ENCODE measurements around the gene C16orf95.

Gene C16orf95

DNA sequence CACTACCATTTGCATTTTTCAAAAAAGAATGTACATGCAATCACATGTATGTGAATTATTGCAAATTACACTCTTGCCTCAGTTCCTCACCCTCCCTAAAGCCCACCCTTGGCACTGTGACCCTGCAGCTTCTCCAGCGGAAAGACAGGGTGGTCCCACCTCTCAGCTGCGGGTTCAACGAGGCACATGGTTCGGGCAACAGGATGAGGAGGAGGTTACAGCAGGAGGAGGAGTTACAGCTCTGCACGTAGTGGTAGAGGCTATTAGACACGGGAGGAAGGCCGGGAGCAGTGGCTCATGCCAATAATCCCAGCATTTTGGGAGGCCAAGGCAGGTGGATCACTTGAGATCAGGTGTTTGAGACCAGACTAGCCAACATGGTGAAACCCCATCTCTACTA lies 5.2 kb downstream of the C16orf95 start:
- CTCF ChIA-PET: no interaction called here
- POLR2A ChIA-PET: no interaction called here
- peaks cover 0 to 5% (median 3%) of the 10 kb centered on the region in 5 experiments for H3K9me3 ChIP-seq (ENCODE audit: control extremely low read depth in 1 of 5, control insufficient read depth in 4 of 5, insufficient read depth in 2 of 5, low read depth in 1 of 5, low read length in 4 of 5)
- H3K27ac ChIP-seq (ENCODE audit: insufficient read depth in 1 of 2, low read depth in 1 of 2, low read length in 2 of 2, poor library complexity in 1 of 2, severe bottlenecking in 2 of 2): no peak overlapping the region
- peaks cover 0 to 3% (median 1%) of the 10 kb centered on the region in 4 experiments for H3K4me1 ChIP-seq (ENCODE audit: control extremely low read depth in 1 of 4, control insufficient read depth in 4 of 4, insufficient read depth in 4 of 4, low read length in 3 of 4)
- H3K27me3 ChIP-seq (replicated peaks in 2 of 5; ENCODE audit: control insufficient read depth in 4 of 5, insufficient read depth in 5 of 5, low read length in 4 of 5): no peaks in the 10 kb centered on the region
- no peak overlapping the region for H3K4me3 ChIP-seq (ENCODE audit: control insufficient read depth in 1 of 7, extremely low read depth in 1 of 7, insufficient read depth in 4 of 7, low read depth in 2 of 7, low read length in 6 of 7)
- 92% methylated on average over 6 of the region's 7 CpGs for WGBS (ENCODE audit: insufficient coverage)
- DNase-seq: no peak
- no peaks in the 10 kb centered on the region for H3K36me3 ChIP-seq (ENCODE audit: control insufficient read depth in 4 of 4, insufficient read depth in 4 of 4, low read length in 3 of 4)

DNA sequence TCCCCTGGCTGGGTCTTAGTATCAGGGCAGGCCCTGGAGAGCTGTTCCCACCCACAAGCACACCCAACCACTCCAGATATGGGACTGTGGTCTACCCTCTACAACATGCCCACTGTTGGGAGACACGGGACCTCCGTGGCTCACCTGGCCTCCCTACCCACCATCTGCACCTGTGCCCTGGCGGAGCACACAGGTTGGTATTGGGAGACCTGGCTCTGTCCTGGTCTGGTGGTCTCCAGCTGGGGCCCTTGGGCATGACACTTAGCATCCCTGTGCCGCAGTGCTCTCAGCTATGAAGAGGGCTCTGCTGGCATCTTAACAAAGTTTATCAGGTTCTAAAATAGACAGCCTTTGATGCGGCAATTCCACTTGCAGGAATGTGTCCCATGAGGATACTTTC lies 5.8 kb downstream of the C16orf95 start:
- 85% methylated on average over 4 of the region's 5 CpGs for WGBS (ENCODE audit: insufficient coverage)
- POLR2A ChIA-PET: no interaction called here

DNA sequence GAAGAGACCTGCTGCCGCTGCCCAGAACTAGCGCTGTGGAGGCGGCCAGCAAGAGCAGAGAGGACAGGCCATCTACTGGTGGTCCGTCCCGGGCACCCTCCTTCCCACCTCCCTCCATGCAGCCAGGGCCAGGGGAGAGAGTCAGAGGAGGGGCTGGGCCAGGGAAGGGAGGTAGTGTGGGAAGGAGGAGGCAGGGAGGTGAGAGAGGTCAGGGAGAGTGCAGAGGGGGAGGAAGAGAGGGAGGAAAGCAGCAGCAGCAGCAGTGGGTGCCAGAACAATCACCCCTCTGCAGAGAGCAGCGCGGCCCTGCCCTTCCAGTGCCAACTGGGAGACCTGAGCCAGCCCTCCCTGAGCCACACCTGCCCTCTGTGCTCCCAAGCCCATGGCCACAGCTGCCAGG lies 6.6 kb downstream of the C16orf95 start:
- DNase-seq: no peak
- no peaks in the 10 kb centered on the region for H3K36me3 ChIP-seq (ENCODE audit: control insufficient read depth in 4 of 4, insufficient read depth in 4 of 4, low read length in 3 of 4)
- ChIA-PET POLR2A (no interaction called here), CTCF (no interaction called here)
- peaks cover 0 to under 1% (median 0%) of the 10 kb centered on the region in 4 experiments for H3K4me1 ChIP-seq (ENCODE audit: control extremely low read depth in 1 of 4, control insufficient read depth in 4 of 4, insufficient read depth in 4 of 4, low read length in 3 of 4)
- H3K27ac ChIP-seq (ENCODE audit: insufficient read depth in 1 of 2, low read depth in 1 of 2, low read length in 2 of 2, poor library complexity in 1 of 2, severe bottlenecking in 2 of 2): no peak overlapping the region
- no peaks in the 10 kb centered on the region for H3K27me3 ChIP-seq (replicated peaks in 2 of 5; ENCODE audit: control insufficient read depth in 4 of 5, insufficient read depth in 5 of 5, low read length in 4 of 5)
- peaks cover 0 to 5% (median 3%) of the 10 kb centered on the region in 5 experiments for H3K9me3 ChIP-seq (ENCODE audit: control extremely low read depth in 1 of 5, control insufficient read depth in 4 of 5, insufficient read depth in 2 of 5, low read depth in 1 of 5, low read length in 4 of 5)
- 100% methylated on average over 5 of the region's 7 CpGs for WGBS (ENCODE audit: insufficient coverage)
- no peak overlapping the region for H3K4me3 ChIP-seq (ENCODE audit: control insufficient read depth in 1 of 7, extremely low read depth in 1 of 7, insufficient read depth in 4 of 7, low read depth in 2 of 7, low read length in 6 of 7)

More for the DNA sequence above, 5.8 kb downstream of the C16orf95 start:
- H3K4me3 ChIP-seq (ENCODE audit: control insufficient read depth in 1 of 7, extremely low read depth in 1 of 7, insufficient read depth in 4 of 7, low read depth in 2 of 7, low read length in 6 of 7): no peak overlapping the region
- no peaks in the 10 kb centered on the region for H3K36me3 ChIP-seq (ENCODE audit: control insufficient read depth in 4 of 4, insufficient read depth in 4 of 4, low read length in 3 of 4)
- H3K27me3 ChIP-seq (replicated peaks in 2 of 5; ENCODE audit: control insufficient read depth in 4 of 5, insufficient read depth in 5 of 5, low read length in 4 of 5): no peaks in the 10 kb centered on the region
- H3K4me1 ChIP-seq (ENCODE audit: control extremely low read depth in 1 of 4, control insufficient read depth in 4 of 4, insufficient read depth in 4 of 4, low read length in 3 of 4): no peaks in the 10 kb centered on the region
- H3K9me3 ChIP-seq (ENCODE audit: control extremely low read depth in 1 of 5, control insufficient read depth in 4 of 5, insufficient read depth in 2 of 5, low read depth in 1 of 5, low read length in 4 of 5): peaks cover 0 to 5% (median 3%) of the 10 kb centered on the region in 5 experiments
- DNase-seq: no peak
- CTCF ChIA-PET: no interaction called here
- H3K27ac ChIP-seq (ENCODE audit: insufficient read depth in 1 of 2, low read depth in 1 of 2, low read length in 2 of 2, poor library complexity in 1 of 2, severe bottlenecking in 2 of 2): no peak overlapping the region

GRCh38 chr16:87309620-87310525 lies 7.3 kb downstream of the C16orf95 start:
- Histone ChIP-seq H3K9me3 (ENCODE audit: control extremely low read depth in 1 of 5, control insufficient read depth in 4 of 5, insufficient read depth in 2 of 5, low read depth in 1 of 5, low read length in 4 of 5) (peaks cover 0 to 5% (median 3%) of the 10 kb centered on the region in 5 experiments), H3K4me1 (ENCODE audit: control extremely low read depth in 1 of 4, control insufficient read depth in 4 of 4, insufficient read depth in 4 of 4, low read length in 3 of 4) (peaks cover 0 to 8% (median 3%) of the 10 kb centered on the region in 4 experiments), H3K36me3 (ENCODE audit: control insufficient read depth in 4 of 4, insufficient read depth in 4 of 4, low read length in 3 of 4) (no peaks in the 10 kb centered on the region), H3K27ac (ENCODE audit: insufficient read depth in 1 of 2, low read depth in 1 of 2, low read length in 2 of 2, poor library complexity in 1 of 2, severe bottlenecking in 2 of 2) (no peak overlapping the region), H3K27me3 (replicated peaks in 2 of 5; ENCODE audit: control insufficient read depth in 4 of 5, insufficient read depth in 5 of 5, low read length in 4 of 5) (no peaks in the 10 kb centered on the region), H3K4me3 (ENCODE audit: control insufficient read depth in 1 of 7, extremely low read depth in 1 of 7, insufficient read depth in 4 of 7, low read depth in 2 of 7, low read length in 6 of 7) (no peak overlapping the region)
- POLR2A ChIA-PET: no interaction called here
- no peak for DNase-seq
- CTCF ChIA-PET: no interaction called here
- WGBS (ENCODE audit: insufficient coverage): 85% methylated on average over 5 of the region's 5 CpGs

- POLR2A ChIA-PET: no interaction called here
- Histone ChIP-seq H3K27ac (ENCODE audit: insufficient read depth in 1 of 2, low read depth in 1 of 2, low read length in 2 of 2, poor library complexity in 1 of 2, severe bottlenecking in 2 of 2) (no peak overlapping the region), H3K36me3 (ENCODE audit: control insufficient read depth in 4 of 4, insufficient read depth in 4 of 4, low read length in 3 of 4) (no peaks in the 10 kb centered on the region), H3K4me1 (ENCODE audit: control extremely low read depth in 1 of 4, control insufficient read depth in 4 of 4, insufficient read depth in 4 of 4, low read length in 3 of 4) (peaks cover under 1 to 18% (median 12%) of the 10 kb centered on the region in 4 experiments), H3K9me3 (ENCODE audit: control extremely low read depth in 1 of 5, control insufficient read depth in 4 of 5, insufficient read depth in 2 of 5, low read depth in 1 of 5, low read length in 4 of 5) (peaks cover 0 to 5% (median 3%) of the 10 kb centered on the region in 5 experiments), H3K4me3 (ENCODE audit: control insufficient read depth in 1 of 7, extremely low read depth in 1 of 7, insufficient read depth in 4 of 7, low read depth in 2 of 7, low read length in 6 of 7) (no peak overlapping the region), H3K27me3 (replicated peaks in 2 of 5; ENCODE audit: control insufficient read depth in 4 of 5, insufficient read depth in 5 of 5, low read length in 4 of 5) (no peaks in the 10 kb centered on the region)
- CTCF ChIA-PET: interaction anchor here (1.2 to 2.3 kb wide), 2 partner anchors 11 to 85 kb away, joined by 4 to 6 read pairs; no protein-coding TSS in a partner anchor
- no peak for DNase-seq
- 90% methylated on average over 4 of the region's 4 CpGs for WGBS (ENCODE audit: insufficient coverage)
These were observed 8.4 kb downstream of the C16orf95 start for GRCh38 chr16:87308826-87309225.

DNA sequence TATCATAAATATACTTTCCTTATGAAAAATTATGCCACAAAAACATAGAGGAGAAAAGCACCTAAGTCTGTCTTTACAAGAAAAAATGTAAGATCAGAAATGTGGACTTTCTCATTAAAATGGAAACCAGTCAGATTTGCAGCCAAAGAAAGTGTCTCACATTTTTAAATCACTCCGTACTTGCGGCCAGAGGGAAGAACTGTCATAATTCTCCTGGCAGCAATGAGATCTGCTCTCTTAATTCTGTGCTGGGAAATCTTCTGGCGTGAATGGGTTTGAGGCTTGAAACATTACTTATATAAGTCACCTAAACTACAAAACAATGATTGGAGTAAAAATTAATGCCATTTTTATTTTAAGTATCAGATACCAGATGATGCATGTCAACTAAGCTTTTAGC lies 10.7 kb downstream of the C16orf95 start:
- WGBS (ENCODE audit: insufficient coverage): 100% methylated on average over 2 of the region's 3 CpGs
- no peaks in the 10 kb centered on the region for H3K27me3 ChIP-seq (replicated peaks in 2 of 5; ENCODE audit: control insufficient read depth in 4 of 5, insufficient read depth in 5 of 5, low read length in 4 of 5)

More for the DNA sequence above, 10.7 kb downstream of the C16orf95 start:
- peaks cover 0 to 5% (median 3%) of the 10 kb centered on the region in 5 experiments for H3K9me3 ChIP-seq (ENCODE audit: control extremely low read depth in 1 of 5, control insufficient read depth in 4 of 5, insufficient read depth in 2 of 5, low read depth in 1 of 5, low read length in 4 of 5)
- ChIA-PET CTCF (no interaction called here), POLR2A (no interaction called here)
- DNase-seq: no peak
- no peak overlapping the region for H3K27ac ChIP-seq (ENCODE audit: insufficient read depth in 1 of 2, low read depth in 1 of 2, low read length in 2 of 2, poor library complexity in 1 of 2, severe bottlenecking in 2 of 2)
- H3K4me1 ChIP-seq (ENCODE audit: control extremely low read depth in 1 of 4, control insufficient read depth in 4 of 4, insufficient read depth in 4 of 4, low read length in 3 of 4): peaks cover 3 to 28% (median 17%) of the 10 kb centered on the region in 4 experiments
- H3K36me3 ChIP-seq (ENCODE audit: control insufficient read depth in 4 of 4, insufficient read depth in 4 of 4, low read length in 3 of 4): no peaks in the 10 kb centered on the region
- no peak overlapping the region for H3K4me3 ChIP-seq (ENCODE audit: control insufficient read depth in 1 of 7, extremely low read depth in 1 of 7, insufficient read depth in 4 of 7, low read depth in 2 of 7, low read length in 6 of 7)
